ENCODE measurements around the gene CFAP46. TPM values are rescaled to one million over a fixed set of nuclear protein-coding genes. Genes with fewer than 3 reads are reported as not detected.

Gene CFAP46
- total and polyA plus RNA-seq, 2 of the 8 experiments (the other 6 are each of a cell fraction or from before 2014, with no cell fraction given) = 2.6 to 4.8 TPM

GRCh38 chr10:132850246-132850645 lies 92.1 kb downstream of the CFAP46 start:
- no peaks in the 10 kb centered on the region; a peak in 1 of 7 replicates for H3K4me1 ChIP-seq (replicated peaks in 1 of 4; ENCODE audit: control insufficient read depth in 3 of 4, insufficient read depth in 4 of 4, low read length in 3 of 4)
- no peaks in the 10 kb centered on the region for H3K36me3 ChIP-seq (ENCODE audit: control insufficient read depth in 2 of 4, insufficient read depth in 4 of 4, low read length in 3 of 4)
- no peak overlapping the region for H3K18ac ChIP-seq (ENCODE audit: extremely low read depth, low read length)
- no peak overlapping the region for H2BK5ac ChIP-seq (ENCODE audit: low read depth, low read length)
- H3K4ac ChIP-seq (replicated peaks; ENCODE audit: insufficient read length, low read depth, low read length) = no peak overlapping the region
- H2BK12ac ChIP-seq (ENCODE audit: low read depth, low read length) = no peak overlapping the region
- no peak overlapping the region for H3K9ac ChIP-seq (replicated peaks in 1 of 4; ENCODE audit: extremely low read depth in 1 of 4, low read depth in 3 of 4, low read length in 3 of 4)
- H2BK120ac ChIP-seq (replicated peaks; ENCODE audit: low read depth, low read length) = no peak overlapping the region
- no peak overlapping the region for H3K4me3 ChIP-seq (ENCODE audit: extremely low read depth in 1 of 4, insufficient read depth in 2 of 4, low read depth in 3 of 4, low read length in 4 of 4)
- no peak overlapping the region; the same call in 1 of the 2 replicates for H4K8ac ChIP-seq (ENCODE audit: extremely low read depth, insufficient read depth, low read length)
- DNase-seq (ENCODE audit: low read depth in 1 of 2, low spot score in 2 of 2) (no peak), FAIRE-seq (no peak)
- CTCF ChIA-PET (ENCODE audit: partially characterized antibody) = interaction anchor here (0.9 to 3.7 kb wide), 10 partner anchors 10 to 195 kb away, joined by 3 to 18 read pairs (median 4); no protein-coding TSS in a partner anchor
- H3K4me2 ChIP-seq (ENCODE audit: insufficient read depth in 1 of 2, low read depth in 2 of 2, low read length in 2 of 2) = no peak overlapping the region
- TF ChIP-seq RAD21 (IDR thresholded peaks at IDR 0.05 in 1 of 2, conservative IDR thresholded peaks at IDR 0.05 in 1 of 2; ENCODE audit: low read depth in 2 of 2, low read length in 2 of 2) = no peak
- no peak for TF ChIP-seq NANOG (IDR thresholded peaks at IDR 0.05; ENCODE audit: insufficient read depth, low read depth, low read length, poor library complexity, severe bottlenecking)
- TF ChIP-seq FOSL1 (IDR thresholded peaks at IDR 0.05; ENCODE audit: insufficient read depth, low read depth, low read length) = no peak
- H2AFZ ChIP-seq (ENCODE audit: low read length) = no peak overlapping the region
- no peaks in the 10 kb centered on the region for H3K27me3 ChIP-seq (replicated peaks in 1 of 4; ENCODE audit: control insufficient read depth in 3 of 4, extremely low read depth in 1 of 4, insufficient read depth in 3 of 4, low read length in 3 of 4)
- H3K23me2 ChIP-seq (ENCODE audit: low read depth, low read length) = no peaks in the 10 kb centered on the region
- no peak overlapping the region for H4K5ac ChIP-seq (ENCODE audit: insufficient read length, low read depth, low read length)
- WGBS, 2 experiments (ENCODE audit: extremely low coverage in 1 of 2, insufficient coverage in 1 of 2, insufficient read length in 1 of 2, insufficient replicate concordance in 2 of 2, low coverage in 1 of 2, low lambda C conversion rate in 2 of 2, missing lambda C conversion rate in 1 of 2) = 93% methylated on average over 13 of the region's 15 CpGs; no CpG with 5 or more reads in 1 of the 2 experiments
- H2AK5ac ChIP-seq (ENCODE audit: low read depth, low read length) = no peak overlapping the region
- no peaks in the 10 kb centered on the region for H3K79me1 ChIP-seq (ENCODE audit: low read depth, low read length)
- no peak overlapping the region for H3K14ac ChIP-seq (ENCODE audit: insufficient read length)
- H2BK20ac ChIP-seq (ENCODE audit: low read length) = no peak overlapping the region
- no peak overlapping the region for H3K56ac ChIP-seq (replicated peaks; ENCODE audit: insufficient read length, low read depth, low read length)
- no peak overlapping the region for H4K91ac ChIP-seq (replicated peaks; ENCODE audit: insufficient read length, low read length)
- H3K27ac ChIP-seq (ENCODE audit: low read depth, low read length) = no peak overlapping the region
- no peak overlapping the region for H3K23ac ChIP-seq (ENCODE audit: insufficient read length)
- H3K79me2 ChIP-seq (ENCODE audit: control insufficient read depth in 1 of 2, insufficient read depth in 2 of 2, low read length in 2 of 2) = no peaks in the 10 kb centered on the region
- POLR2A ChIA-PET (ENCODE audit: partially characterized antibody) = no interaction called here
- no peak overlapping the region for H2BK15ac ChIP-seq (ENCODE audit: low read length)
- no peaks in the 10 kb centered on the region for H4K20me1 ChIP-seq (replicated peaks in 1 of 2; ENCODE audit: control insufficient read depth in 1 of 2, insufficient read depth in 2 of 2, low read length in 2 of 2)
- H3K9me3 ChIP-seq (ENCODE audit: insufficient read depth in 2 of 2, low read depth in 1 of 2, low read length in 1 of 2) = no peaks in the 10 kb centered on the region; a peak in 1 of 4 replicates
